Osteoblast (primary cell): ENCODE data around the gene ANKLE2. TPM values are rescaled to one million over a fixed set of nuclear protein-coding genes. Genes with fewer than 3 reads are reported as not detected.
A peak's percentile ranks its signal among the peaks of the same experiment; 100 is the strongest.
"Not testable (repeated sequence)": the region's sequence is repeated elsewhere in the genome, so short reads cannot be mapped to it uniquely, and the experiment has no call there.

ENCODE experiments used
- DNase-seq: peaks from one replicate; pipeline ENCODE4 v3.0.0; 2011; ENCODE audit warnings: low spot score, mixed read lengths; ENCODE audit not compliant: insufficient read length; ENCODE audit errors: missing footprints
- H2AFZ ChIP-seq: 2 replicates; pipeline ENCODE4 v1.6.0; 2011; ENCODE audit warnings: mild to moderate bottlenecking, low read length
- H3K27ac ChIP-seq: 2 replicates; pipeline ENCODE4 v1.5.1; 2011; ENCODE audit warnings: mild to moderate bottlenecking, low read depth, low read length, moderate library complexity
- H3K27me3 ChIP-seq: 2 replicates; pipeline ENCODE4 v1.6.0; 2012; ENCODE audit warnings: mild to moderate bottlenecking, control low read depth, inconsistent platforms, low read length, moderate library complexity; ENCODE audit not compliant: insufficient read depth
- H3K36me3 ChIP-seq: 2 replicates; pipeline ENCODE4 v1.5.1; 2011; ENCODE audit warnings: mild to moderate bottlenecking, low read length, control low read depth, moderate library complexity; ENCODE audit not compliant: insufficient read depth
- H3K4me1 ChIP-seq: 2 replicates; pipeline ENCODE4 v1.5.1; 2011; ENCODE audit warnings: mild to moderate bottlenecking, low read length, control low read depth, moderate library complexity; ENCODE audit not compliant: insufficient read depth
- H3K4me2 ChIP-seq: 2 replicates; pipeline ENCODE4 v1.6.0; 2011; ENCODE audit warnings: mild to moderate bottlenecking, low read length; ENCODE audit not compliant: insufficient read depth
- H3K4me3 ChIP-seq: fragments of 200-600 bp; sonication (generic); 3 replicates; pipeline ENCODE4 v1.5.1; 2012; ENCODE audit warnings: mild to moderate bottlenecking, low read length, inconsistent platforms; ENCODE audit not compliant: insufficient read depth
- H3K79me2 ChIP-seq: 2 replicates; pipeline ENCODE4 v1.6.0; 2012; ENCODE audit warnings: mild to moderate bottlenecking, low read length, control low read depth, inconsistent platforms; ENCODE audit not compliant: insufficient read depth
- H3K9me3 ChIP-seq: 2 replicates; pipeline ENCODE4 v1.5.1; 2011; ENCODE audit warnings: low read depth, low read length, control low read depth
- H4K20me1 ChIP-seq: 2 replicates; pipeline ENCODE4 v1.6.0; 2012; ENCODE audit warnings: mild to moderate bottlenecking, low read length, control low read depth; ENCODE audit not compliant: insufficient read depth
- CTCF ChIP-seq: IDR thresholded peaks from 2 replicates; pipeline ENCODE4 v1.5.1; 2011; ENCODE audit warnings: mild to moderate bottlenecking, low read depth, low read length, moderate library complexity; ENCODE audit errors: extremely low read depth
- total RNA-seq: library from RNA; depleted of rRNA; stranded (reverse); fragments of >200 nt; gene quantifications from 2 replicates; pipeline ENCODE4 v1.2.3, GENCODE V29; 2012

Gene ANKLE2
- total RNA-seq, 1 donor: 86.1 TPM

- Histone ChIP-seq H3K4me1 (no peaks in the 10 kb centered on the region), H3K27ac (no peak overlapping the region), H3K4me3 (no peak overlapping the region), H2AFZ (no peak overlapping the region), H3K79me2 (no peaks in the 10 kb centered on the region), H3K4me2 (no peak overlapping the region), H3K9me3 (no peaks in the 10 kb centered on the region), H3K36me3 (peaks cover 6% of the 10 kb centered on the region), H4K20me1 (no peaks in the 10 kb centered on the region), H3K27me3 (no peaks in the 10 kb centered on the region)
- DNase-seq: peak; percentile 55
- no peak for TF ChIP-seq CTCF
Measured at GRCh38 chr12:132700212-132700822, 61.3 kb downstream of the ANKLE2 start.

- DNase-seq: no peak
Measured at GRCh38 chr12:132698341-132698740, 63.3 kb downstream of the ANKLE2 start.

GRCh38 chr12:132695431-132695830 is 66.2 kb downstream of the ANKLE2 start:
- Histone ChIP-seq H3K4me3 (no peak overlapping the region), H2AFZ (no peak overlapping the region), H4K20me1 (no peaks in the 10 kb centered on the region), H3K9me3 (no peaks in the 10 kb centered on the region), H3K4me2 (no peak overlapping the region), H3K36me3 (peaks cover 3% of the 10 kb centered on the region), H3K4me1 (no peaks in the 10 kb centered on the region), H3K79me2 (no peaks in the 10 kb centered on the region), H3K27ac (no peak overlapping the region), H3K27me3 (no peaks in the 10 kb centered on the region)
- TF ChIP-seq CTCF: no peak
- no peak for DNase-seq

More at GRCh38 chr12:132698341-132698740, 63.3 kb downstream of the ANKLE2 start:
- Histone ChIP-seq H3K9me3 (no peaks in the 10 kb centered on the region), H4K20me1 (no peaks in the 10 kb centered on the region), H3K4me3 (no peak overlapping the region), H3K36me3 (peaks cover 3% of the 10 kb centered on the region), H3K79me2 (no peaks in the 10 kb centered on the region), H3K27me3 (no peaks in the 10 kb centered on the region), H3K4me1 (no peaks in the 10 kb centered on the region), H3K27ac (no peak overlapping the region), H3K4me2 (no peak overlapping the region), H2AFZ (no peak overlapping the region)
- no peak for TF ChIP-seq CTCF

- H3K4me3 ChIP-seq, H3K36me3 ChIP-seq, H4K20me1 ChIP-seq, H2AFZ ChIP-seq, H3K27me3 ChIP-seq, H3K9me3 ChIP-seq, H3K27ac ChIP-seq, H3K79me2 ChIP-seq, H3K4me1 ChIP-seq, DNase-seq, H3K4me2 ChIP-seq: not testable (repeated sequence)
Measured at GRCh38 chr12:132694888-132695287, 66.7 kb downstream of the ANKLE2 start.

- not testable (repeated sequence) for H3K4me2 ChIP-seq, H3K4me3 ChIP-seq, H2AFZ ChIP-seq, H4K20me1 ChIP-seq, DNase-seq, H3K36me3 ChIP-seq, H3K79me2 ChIP-seq, H3K27ac ChIP-seq, H3K27me3 ChIP-seq, H3K4me1 ChIP-seq, H3K9me3 ChIP-seq
Measured at GRCh38 chr12:132692030-132692429, 69.6 kb downstream of the ANKLE2 start.
